Brain microvascular endothelial cell (primary cell): ENCODE results near the gene GDPD4.

Experiments used
- DNase-seq: peaks from one replicate; pipeline ENCODE4 v3.0.0-alpha.2; 2020
- H3K27ac ChIP-seq: fragments of 250-450 bp; sonication (Bioruptor Pico); 2 replicates; pipeline ENCODE4 v1.5.1; 2020; ENCODE audit warnings: mild to moderate bottlenecking, moderate library complexity
- H3K27me3 ChIP-seq: fragments of 250-450 bp; sonication (Bioruptor Pico); replicated peaks from 2 replicates; pipeline ENCODE4 v1.5.1; 2020; ENCODE audit warnings: mild to moderate bottlenecking
- H3K36me3 ChIP-seq: fragments of 250-450 bp; sonication (Bioruptor Pico); replicated peaks from 2 replicates; pipeline ENCODE4 v1.5.1; 2020; ENCODE audit warnings: mild to moderate bottlenecking
- H3K4me3 ChIP-seq: 2 replicates; pipeline ENCODE4 v1.5.1; 2011; ENCODE audit warnings: low read depth, mild to moderate bottlenecking, control low read depth, low read length, moderate library complexity
- CTCF ChIP-seq: IDR thresholded peaks from 2 replicates; pipeline ENCODE4 v1.5.1; 2011; ENCODE audit warnings: low read depth, mild to moderate bottlenecking, moderate library complexity, low read length, control low read depth, inconsistent platforms; ENCODE audit errors: missing control alignments
- in situ Hi-C: cut with HindIII; loops from 2 replicates; pipeline ENCODE4 v1.10.0; 2017; ENCODE audit warnings: low sequenced_read_pairs, low pct_ligation_motif_present

GDPD4 gene

GRCh38 chr11:77214557-77214956 is 86.9 kb downstream of the GDPD4 start:
- in situ Hi-C loops: no loop called here
- no peak for TF ChIP-seq CTCF
- DNase-seq: no peak

GRCh38 chr11:77213589-77214428 is 87.7 kb downstream of the GDPD4 start:
- Histone ChIP-seq H3K36me3 (no peaks in the 10 kb centered on the region), H3K27me3 (no peaks in the 10 kb centered on the region), H3K27ac (no peak overlapping the region), H3K4me3 (no peak overlapping the region)
- no peak for TF ChIP-seq CTCF
- no peak for DNase-seq
- in situ Hi-C loops: no loop called here

More at GRCh38 chr11:77214557-77214956, 86.9 kb downstream of the GDPD4 start:
- Histone ChIP-seq H3K36me3 (no peaks in the 10 kb centered on the region), H3K27ac (no peak overlapping the region), H3K4me3 (no peak overlapping the region), H3K27me3 (no peaks in the 10 kb centered on the region)

- Histone ChIP-seq H3K4me3 (no peak overlapping the region), H3K27ac (no peak overlapping the region), H3K27me3 (no peaks in the 10 kb centered on the region), H3K36me3 (no peaks in the 10 kb centered on the region)
- no peak for DNase-seq
- no peak for TF ChIP-seq CTCF
- in situ Hi-C loops: no loop called here
Measured at GRCh38 chr11:77213029-77213579, 88.4 kb downstream of the GDPD4 start.

GRCh38 chr11:77212314-77213007 is 89.0 kb downstream of the GDPD4 start:
- Histone ChIP-seq H3K4me3 (no peak overlapping the region), H3K27me3 (no peaks in the 10 kb centered on the region), H3K36me3 (no peaks in the 10 kb centered on the region), H3K27ac (no peak overlapping the region)
- TF ChIP-seq CTCF: no peak
- in situ Hi-C loops: no loop called here
- no peak for DNase-seq

GRCh38 chr11:77211594-77212251 is 89.8 kb downstream of the GDPD4 start:
- no peaks in the 10 kb centered on the region for H3K27me3 ChIP-seq
- in situ Hi-C loops: no loop called here
- H3K36me3 ChIP-seq: no peaks in the 10 kb centered on the region
- no peak for DNase-seq
- no peak overlapping the region for H3K27ac ChIP-seq
- no peak for TF ChIP-seq CTCF
- no peak overlapping the region for H3K4me3 ChIP-seq
